Thyroid gland (tissue), 4 donors: ENCODE data around the gene MBL2. TPM values are rescaled to one million over a fixed set of nuclear protein-coding genes. Genes with fewer than 3 reads are reported as not detected.

Experiments used
- DNase-seq, 2 donors: peaks; one replicate each; pipeline ENCODE4 v3.0.0-alpha.2; 2019
- H3K27ac ChIP-seq, 3 donors: fragments of 200-600 bp; sonication (generic); 1 replicate in 2 of 3; 2 replicates in 1 of 3; pipeline ENCODE4 v1.5.1; 2016 to 2019; ENCODE audit warnings: mild to moderate bottlenecking in 1 of 3, moderate library complexity in 1 of 3
- H3K27me3 ChIP-seq: fragments of 200-600 bp; sonication (generic); one replicate; pipeline ENCODE4 v1.5.1; 2019
- H3K36me3 ChIP-seq, 2 donors: fragments of 200-600 bp; sonication (generic); one replicate each; pipeline ENCODE4 v1.5.1; 2016 to 2019
- H3K4me1 ChIP-seq, 2 donors: fragments of 200-600 bp; sonication (generic); one replicate each; pipeline ENCODE4 v1.5.1; 2017 to 2019
- H3K4me3 ChIP-seq, 3 donors: fragments of 200-600 bp; sonication (generic); replicated peaks in 1 of 3; 1 replicate in 2 of 3; 2 replicates in 1 of 3; pipeline ENCODE4 v1.5.1; 2016; ENCODE audit warnings: mild to moderate bottlenecking in 1 of 3
- H3K9me3 ChIP-seq: fragments of 200-600 bp; sonication (generic); one replicate; pipeline ENCODE4 v1.5.1; 2017
- CTCF ChIP-seq, 6 experiments: fragments of 200-600 bp in 3 of 6; fragments of 450-650 bp in 3 of 6; sonication (generic) in 3 of 6; IDR thresholded peaks; one replicate each; pipeline ENCODE4 v1.5.1; 2016 to 2019; ENCODE audit warnings: antibody characterized with exemption in 6 of 6, mild to moderate bottlenecking in 2 of 6, inconsistent platforms in 1 of 6, moderate library complexity in 1 of 6
- POLR2A ChIP-seq, 2 donors: fragments of 450-650 bp; IDR thresholded peaks; one replicate each; pipeline ENCODE4 v1.6.1; 2017; ENCODE audit warnings: antibody characterized with exemption in 2 of 2, mild to moderate bottlenecking in 2 of 2, moderate library complexity in 1 of 2
- WGBS, 2 donors: methylation state at CpG; one replicate each; pipeline ENCODE4 v1.1.5; 2017; 5-methylcytosine and 5-hydroxymethylcytosine counted together
- intact Hi-C: fragments of 100-400 bp; cut with DNase I; formaldehyde crosslinking; loops from one replicate; pipeline ENCODE4 v1.15.1; 2023
- total RNA-seq, 4 donors: library from RNA; depleted of rRNA; stranded (reverse); fragments of >200 nt; gene quantifications; one replicate each; pipeline ENCODE4 v1.2.3, GENCODE V29; 2016

Gene MBL2
- total RNA-seq = not detected

- intact Hi-C loops = no loop called here
- Histone ChIP-seq H3K4me1 (no peaks in the 10 kb centered on the region), H3K27ac (no peak within 1 kb of the TSS), H3K4me3 (no peak within 1 kb of the TSS), H3K27me3 (no peaks in the 10 kb centered on the region), H3K36me3 (no peaks in the 10 kb centered on the region), H3K9me3 (no peaks in the 10 kb centered on the region)
- TF ChIP-seq CTCF (IDR thresholded peaks at IDR 0.05) (no peak), POLR2A (IDR thresholded peaks at IDR 0.05) (no peak)
- no peak for DNase-seq
- 87 to 91% methylated on average over 3 of the region's 3 CpGs for WGBS, 2 donors
Observed at GRCh38 chr10:52772623-52773022, at the start of gene MBL2. Gene MBL2, minus strand, starts transcription at chr10:52772784. Its CDS starts 1,149 bp downstream, at chr10:52771635.

GRCh38 chr10:52820309-52820708 is 47.7 kb upstream of the MBL2 start:
- WGBS, 2 donors = 66 to 71% methylated on average over 1 of the region's 1 CpG
- no peak for DNase-seq
- intact Hi-C loops = no loop called here
- Histone ChIP-seq H3K36me3 (no peaks in the 10 kb centered on the region), H3K27ac (no peak overlapping the region), H3K4me1 (no peaks in the 10 kb centered on the region), H3K27me3 (no peaks in the 10 kb centered on the region), H3K4me3 (no peak overlapping the region), H3K9me3 (no peaks in the 10 kb centered on the region)
- TF ChIP-seq POLR2A (IDR thresholded peaks at IDR 0.05) = no peak
- TF ChIP-seq CTCF (IDR thresholded peaks at IDR 0.05) = no peak

DNA sequence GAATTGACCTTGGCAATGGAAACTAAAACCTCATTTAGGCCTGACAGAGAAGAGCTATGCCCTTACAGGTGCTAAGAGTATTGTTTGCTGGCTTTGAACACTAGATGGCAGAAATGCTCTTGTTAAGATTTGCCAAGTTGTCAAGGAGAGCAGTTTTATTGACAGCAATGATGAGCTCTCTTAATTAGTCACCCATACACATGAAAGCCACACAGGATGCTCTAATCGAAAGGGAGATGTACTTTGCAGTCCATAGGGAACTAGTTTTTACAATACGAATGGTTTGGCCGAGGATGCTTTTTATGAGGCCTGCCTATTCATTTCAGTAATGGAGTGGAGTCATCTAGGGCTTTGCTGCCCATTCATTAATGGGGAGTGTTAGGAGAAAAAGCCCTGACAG is 45.4 kb upstream of the MBL2 start:
- intact Hi-C loops = no loop called here
- peak in 3 of 6 experiments; percentile 41 to 49 (median 47) for TF ChIP-seq CTCF (IDR thresholded peaks at IDR 0.05)
- TF ChIP-seq POLR2A (IDR thresholded peaks at IDR 0.05) = no peak
- H3K36me3 ChIP-seq = no peaks in the 10 kb centered on the region
- no peaks in the 10 kb centered on the region for H3K4me1 ChIP-seq
- no peak overlapping the region for H3K27ac ChIP-seq
- WGBS, 2 donors = 35 to 39% methylated on average over 3 of the region's 3 CpGs
- H3K9me3 ChIP-seq = no peaks in the 10 kb centered on the region
- H3K27me3 ChIP-seq = no peaks in the 10 kb centered on the region
- no peak for DNase-seq
- H3K4me3 ChIP-seq = no peak overlapping the region

GRCh38 chr10:52814506-52814905 is 41.9 kb upstream of the MBL2 start:
- Histone ChIP-seq H3K9me3 (peaks cover 4% of the 10 kb centered on the region), H3K27me3 (no peaks in the 10 kb centered on the region), H3K4me3 (no peak overlapping the region), H3K27ac (no peak overlapping the region), H3K4me1 (no peaks in the 10 kb centered on the region), H3K36me3 (no peaks in the 10 kb centered on the region)
- intact Hi-C loops = no loop called here
- TF ChIP-seq POLR2A (IDR thresholded peaks at IDR 0.05) (no peak), CTCF (IDR thresholded peaks at IDR 0.05) (no peak)
- no peak for DNase-seq
- 64 to 74% methylated on average over 5 of the region's 5 CpGs for WGBS, 2 donors

- TF ChIP-seq POLR2A (IDR thresholded peaks at IDR 0.05) = no peak
- no peak for TF ChIP-seq CTCF (IDR thresholded peaks at IDR 0.05)
- no peaks in the 10 kb centered on the region for H3K4me1 ChIP-seq
- peaks cover 4% of the 10 kb centered on the region for H3K9me3 ChIP-seq
- H3K4me3 ChIP-seq = no peak overlapping the region
- no peaks in the 10 kb centered on the region for H3K36me3 ChIP-seq
- no peaks in the 10 kb centered on the region for H3K27me3 ChIP-seq
- intact Hi-C loops = no loop called here
- no peak overlapping the region for H3K27ac ChIP-seq
- DNase-seq = no peak
Observed at GRCh38 chr10:52811776-52812175, 39.2 kb upstream of the MBL2 start.
